ENCODE data around the gene KCNT2. TPM values are rescaled to one million over a fixed set of nuclear protein-coding genes. Genes with fewer than 3 reads are reported as not detected.
A peak's percentile ranks its signal among the peaks of the same experiment; 100 is the strongest.

Gene KCNT2
- total RNA-seq, 4 donors from 2014 or later = 0.18 to 3.3 (median 2.0) TPM

DNA sequence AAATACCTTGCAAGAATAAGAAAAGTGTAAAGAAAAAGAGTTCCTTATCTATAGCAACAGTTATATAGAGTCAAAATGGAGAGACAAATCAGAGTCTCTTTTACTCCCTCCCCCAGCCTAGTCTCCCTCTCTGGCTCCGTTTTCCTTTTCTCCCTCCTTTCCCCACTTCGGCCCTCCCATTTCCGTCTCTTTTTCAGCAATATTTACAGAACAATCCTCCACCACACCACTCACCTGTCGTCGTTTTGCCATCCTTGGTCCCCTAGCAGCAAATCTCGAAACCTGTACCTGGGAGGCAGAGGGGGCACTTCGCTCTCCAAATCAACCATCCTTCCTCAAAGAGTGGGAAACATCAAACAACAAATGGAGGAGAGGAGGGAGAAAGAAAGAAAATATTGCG is 259 bp downstream of the KCNT2 start:
- no peaks in the 10 kb centered on the region for H3K27me3 ChIP-seq
- H3K4me1 ChIP-seq = no peaks in the 10 kb centered on the region
- no peak for DNase-seq
- no peaks in the 10 kb centered on the region for H3K9me3 ChIP-seq
- H3K4me3 ChIP-seq = peak overlapping the region; percentile 26 to 54 (median 40)
- no peak for TF ChIP-seq POLR2A (IDR thresholded peaks at IDR 0.05)
- TF ChIP-seq, protein P1, sequence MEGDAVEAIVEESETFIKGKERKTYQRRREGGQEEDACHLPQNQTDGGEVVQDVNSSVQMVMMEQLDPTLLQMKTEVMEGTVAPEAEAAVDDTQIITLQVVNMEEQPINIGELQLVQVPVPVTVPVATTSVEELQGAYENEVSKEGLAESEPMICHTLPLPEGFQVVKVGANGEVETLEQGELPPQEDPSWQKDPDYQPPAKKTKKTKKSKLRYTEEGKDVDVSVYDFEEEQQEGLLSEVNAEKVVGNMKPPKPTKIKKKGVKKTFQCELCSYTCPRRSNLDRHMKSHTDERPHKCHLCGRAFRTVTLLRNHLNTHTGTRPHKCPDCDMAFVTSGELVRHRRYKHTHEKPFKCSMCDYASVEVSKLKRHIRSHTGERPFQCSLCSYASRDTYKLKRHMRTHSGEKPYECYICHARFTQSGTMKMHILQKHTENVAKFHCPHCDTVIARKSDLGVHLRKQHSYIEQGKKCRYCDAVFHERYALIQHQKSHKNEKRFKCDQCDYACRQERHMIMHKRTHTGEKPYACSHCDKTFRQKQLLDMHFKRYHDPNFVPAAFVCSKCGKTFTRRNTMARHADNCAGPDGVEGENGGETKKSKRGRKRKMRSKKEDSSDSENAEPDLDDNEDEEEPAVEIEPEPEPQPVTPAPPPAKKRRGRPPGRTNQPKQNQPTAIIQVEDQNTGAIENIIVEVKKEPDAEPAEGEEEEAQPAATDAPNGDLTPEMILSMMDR (IDR thresholded peaks at IDR 0.05) = no peak
- H3K27ac ChIP-seq = peak overlapping the region in 3 of 4 donors; percentile 52 to 71 (median 65)
- no peaks in the 10 kb centered on the region for H3K36me3 ChIP-seq

GRCh38 chr1:196603651-196604050 is 4.6 kb downstream of the KCNT2 start:
- TF ChIP-seq, protein P1 (IDR thresholded peaks at IDR 0.05) = no peak
- no peak for TF ChIP-seq POLR2A (IDR thresholded peaks at IDR 0.05)
- no peaks in the 10 kb centered on the region for H3K9me3 ChIP-seq
- H3K27me3 ChIP-seq = no peaks in the 10 kb centered on the region
- H3K4me1 ChIP-seq = no peaks in the 10 kb centered on the region
- H3K36me3 ChIP-seq = no peaks in the 10 kb centered on the region
- no peak overlapping the region for H3K27ac ChIP-seq
- DNase-seq = no peak
- no peak overlapping the region for H3K4me3 ChIP-seq

- Histone ChIP-seq H3K4me1 (no peaks in the 10 kb centered on the region), H3K4me3 (no peak overlapping the region), H3K27ac (no peak overlapping the region), H3K36me3 (no peaks in the 10 kb centered on the region), H3K9me3 (no peaks in the 10 kb centered on the region), H3K27me3 (no peaks in the 10 kb centered on the region)
- no peak for TF ChIP-seq POLR2A (IDR thresholded peaks at IDR 0.05)
- TF ChIP-seq, protein P1 (IDR thresholded peaks at IDR 0.05) = no peak
- no peak for DNase-seq
Observed at GRCh38 chr1:196598942-196599748, 9.1 kb downstream of the KCNT2 start.

GRCh38 chr1:196594700-196595099 is 13.5 kb downstream of the KCNT2 start:
- H3K36me3 ChIP-seq = no peaks in the 10 kb centered on the region
- H3K27ac ChIP-seq = no peak overlapping the region
- no peak for TF ChIP-seq POLR2A (IDR thresholded peaks at IDR 0.05)
- TF ChIP-seq, protein P1 (IDR thresholded peaks at IDR 0.05) = no peak
- no peaks in the 10 kb centered on the region for H3K4me1 ChIP-seq
- H3K9me3 ChIP-seq = no peaks in the 10 kb centered on the region
- no peak overlapping the region for H3K4me3 ChIP-seq
- no peaks in the 10 kb centered on the region for H3K27me3 ChIP-seq
- no peak for DNase-seq

- no peak for DNase-seq
- H3K9me3 ChIP-seq = no peaks in the 10 kb centered on the region
- no peak overlapping the region for H3K4me3 ChIP-seq
- H3K36me3 ChIP-seq = no peaks in the 10 kb centered on the region
- H3K27ac ChIP-seq = no peak overlapping the region
- H3K27me3 ChIP-seq = no peaks in the 10 kb centered on the region
- H3K4me1 ChIP-seq = no peaks in the 10 kb centered on the region
- TF ChIP-seq POLR2A (IDR thresholded peaks at IDR 0.05) = no peak
Observed at GRCh38 chr1:196593955-196594354, 14.3 kb downstream of the KCNT2 start.

DNA sequence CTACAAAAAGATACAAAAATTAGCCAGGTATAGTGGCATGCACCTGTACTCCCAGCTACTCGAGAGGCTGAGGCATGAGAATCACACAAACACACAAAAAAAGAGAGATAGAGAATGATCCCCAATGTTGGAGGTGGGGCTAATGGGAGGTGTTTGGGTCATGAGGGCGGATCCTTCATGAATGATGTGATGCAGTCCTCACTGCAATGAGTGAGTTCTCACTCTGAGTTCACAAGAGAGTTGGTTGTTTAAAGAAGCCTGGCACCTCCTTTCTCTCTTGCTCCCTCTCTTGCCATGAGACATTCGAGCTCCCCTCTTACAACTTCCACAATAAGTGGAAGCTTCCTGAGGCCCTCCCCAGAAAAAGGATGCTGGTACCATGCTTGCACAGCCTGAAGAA is 17.3 kb downstream of the KCNT2 start:
- H3K27ac ChIP-seq = no peak overlapping the region
- no peak overlapping the region for H3K4me3 ChIP-seq
- TF ChIP-seq POLR2A (IDR thresholded peaks at IDR 0.05) = no peak
- TF ChIP-seq, protein P1 (IDR thresholded peaks at IDR 0.05) = no peak
- no peak for DNase-seq
- H3K4me1 ChIP-seq = no peaks in the 10 kb centered on the region
- H3K27me3 ChIP-seq = no peaks in the 10 kb centered on the region
- H3K9me3 ChIP-seq = no peaks in the 10 kb centered on the region
- no peaks in the 10 kb centered on the region for H3K36me3 ChIP-seq

Measured in Peyer's patch (tissue), 4 donors.